HepG2 (cell line): ENCODE measurements around the gene DGKG. TPM values are rescaled to one million over a fixed set of nuclear protein-coding genes. Genes with fewer than 3 reads are reported as not detected.
A peak's percentile ranks its signal among the peaks of the same experiment; 100 is the strongest.

Experiments used
- AKAP8 ChIP-seq: sonication (generic); formaldehyde crosslinking; IDR thresholded peaks from 2 replicates; pipeline ENCODE4 v1.5.1; 2020; ENCODE audit warnings: mild to moderate bottlenecking, missing genetic modification reagents
- ATF4 ChIP-seq, 2 experiments: fragments of 450-650 bp in 1 of 2; sonication (generic) in 1 of 2; formaldehyde crosslinking; IDR thresholded peaks; 2 replicates each; pipeline versions ENCODE4 v1.5.0 to v1.8.0; 2020 to 2022; ENCODE audit warnings: mild to moderate bottlenecking in 1 of 2, missing genetic modification reagents in 1 of 2
- CCDC6 ChIP-seq: sonication (generic); formaldehyde crosslinking; IDR thresholded peaks from 2 replicates; pipeline ENCODE4 v1.8.1; 2022; ENCODE audit warnings: mild to moderate bottlenecking, missing genetic modification reagents, moderate library complexity
- CENPX ChIP-seq: sonication (generic); formaldehyde crosslinking; IDR thresholded peaks from 2 replicates; pipeline ENCODE4 v1.9.0; 2021; ENCODE audit warnings: mild to moderate bottlenecking, missing genetic modification reagents, moderate library complexity
- ETV6 ChIP-seq: sonication (generic); formaldehyde crosslinking; conservative IDR thresholded peaks from 2 replicates; pipeline ENCODE4 v1.4.0; 2020; ENCODE audit warnings: missing genetic modification reagents
- GZF1 ChIP-seq: sonication (generic); formaldehyde crosslinking; IDR thresholded peaks from 2 replicates; pipeline ENCODE4 v1.5.1; 2020; ENCODE audit warnings: mild to moderate bottlenecking, missing genetic modification reagents
- NFKB2 ChIP-seq: sonication (generic); formaldehyde crosslinking; IDR thresholded peaks from 2 replicates; pipeline ENCODE4 v1.4.0; 2020; ENCODE audit warnings: missing genetic modification reagents, borderline replicate concordance
- REST ChIP-seq, 2 experiments: IDR thresholded peaks; 2 replicates each; pipeline ENCODE4 v1.6.1; 2011 to 2012; ENCODE audit warnings: low read length in 2 of 2, borderline replicate concordance in 1 of 2, low read depth in 1 of 2, mild to moderate bottlenecking in 1 of 2, moderate library complexity in 1 of 2
- ZHX2 ChIP-seq, 2 experiments: sonication (generic) in 1 of 2; formaldehyde crosslinking in 1 of 2; IDR thresholded peaks; 2 replicates each; pipeline versions ENCODE4 v1.6.1 to v1.9.0; 2014 to 2022; ENCODE audit warnings: antibody characterized with exemption in 1 of 2, borderline replicate concordance in 1 of 2, inconsistent platforms in 1 of 2, low read depth in 1 of 2, missing genetic modification reagents in 1 of 2
- ZNF354B ChIP-seq: sonication (generic); formaldehyde crosslinking; IDR thresholded peaks from 2 replicates; pipeline ENCODE4 v1.8.0; 2022; ENCODE audit warnings: mild to moderate bottlenecking, missing genetic modification reagents
- ZNF513 ChIP-seq: sonication (generic); formaldehyde crosslinking; conservative IDR thresholded peaks from 2 replicates; pipeline ENCODE4 v1.5.0; 2020; ENCODE audit warnings: missing genetic modification reagents
- ZNF644 ChIP-seq: IDR thresholded peaks from 2 replicates; pipeline ENCODE4 v1.6.1; 2016; ENCODE audit warnings: low read depth
- polyA plus RNA-seq, 8 experiments: library from polyadenylated mRNA; depleted of rRNA in 3 of 8; stranded (reverse) in 7 of 8; unstranded in 1 of 8; fragments of >200 nt; fragmentation: Illumina TruSeq in 4 of 8; extraction: Trizol in 4 of 8; gene quantifications; 2 replicates each; pipeline versions ENCODE4 v1.2.1 to v1.2.3, GENCODE V29; 2011 to 2016; ENCODE audit warnings: low read depth in 4 of 8, missing spikeins in 1 of 8, mixed read lengths in 1 of 8; ENCODE audit not compliant: insufficient read depth in 1 of 8
- total RNA-seq, 5 experiments: library from RNA; depleted of rRNA; stranded (reverse); fragments of >200 nt; fragmentation: Illumina TruSeq; extraction: Trizol; gene quantifications; 2 replicates each; pipeline ENCODE4 v1.2.3, GENCODE V29; 2016; ENCODE audit warnings: low read depth in 1 of 5

DGKG gene
- total and polyA plus RNA-seq, 2 of the 13 experiments (the other 11 are each of a cell fraction or from before 2014, with no cell fraction given): 3.8 to 6.2 TPM

DNA sequence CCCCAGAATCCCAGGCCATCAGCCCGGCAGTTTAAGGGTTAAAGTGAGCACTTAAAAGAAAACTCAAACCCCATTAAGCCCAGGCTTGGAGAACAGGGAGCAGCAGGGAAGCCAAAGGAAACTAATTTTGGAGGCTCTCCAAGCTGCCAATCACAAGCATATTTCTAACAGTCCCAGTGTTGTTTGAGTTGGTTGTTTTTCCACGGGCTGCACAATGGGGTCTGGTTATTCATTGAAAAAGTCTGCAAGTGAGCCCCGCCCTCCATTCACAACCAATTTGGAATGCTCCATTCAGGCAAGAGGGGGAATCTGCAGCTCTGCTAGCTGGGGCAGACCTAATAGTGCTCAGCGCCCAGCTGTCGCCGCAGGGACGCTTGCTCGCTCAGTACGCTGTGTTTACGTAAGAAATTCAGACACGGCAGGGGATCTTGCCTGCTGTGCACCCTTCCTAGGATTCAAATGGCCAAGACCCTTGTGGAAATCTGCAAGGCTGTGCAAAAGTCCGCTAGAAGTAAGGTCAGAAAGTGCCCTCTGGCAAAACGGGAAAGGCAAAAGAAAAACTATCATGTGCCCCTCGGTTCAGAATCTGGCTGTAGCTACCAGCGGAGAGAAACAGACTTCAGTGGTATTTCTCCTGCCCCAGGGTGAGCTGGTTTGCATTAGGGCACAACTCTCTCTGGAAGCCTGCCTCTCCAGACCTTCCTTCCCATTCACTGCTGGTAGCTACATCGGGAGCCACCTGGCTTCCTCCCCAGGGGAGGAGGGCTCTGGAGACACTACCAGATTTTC is 264.2 kb downstream of the DGKG start (continued):
- TF ChIP-seq ZHX2 (IDR thresholded peaks at IDR 0.05; ENCODE audit: low read depth): no peak
- no peak; the same call in 1 of the 2 replicates for TF ChIP-seq ZHX2 (CRISPR knock-in tag; IDR thresholded peaks at IDR 0.05; ENCODE audit: borderline replicate concordance)
- TF ChIP-seq ZNF513 (CRISPR knock-in tag): no peak
- no peak for TF ChIP-seq ZNF644 (CRISPR knock-in tag)
- TF ChIP-seq REST (IDR thresholded peaks at IDR 0.05; ENCODE audit: borderline replicate concordance in 1 of 2, low read depth in 1 of 2, low read length in 2 of 2): peak in 1 of 2 experiments; percentile 15; a peak in 1 of 4 replicates
- no peak for TF ChIP-seq GZF1 (CRISPR knock-in tag)
- peak in 1 of 2 experiments; percentile 63; a peak in 2 of 4 replicates for TF ChIP-seq ATF4 (CRISPR knock-in tag; IDR thresholded peaks at IDR 0.05)
- no peak for TF ChIP-seq ETV6 (CRISPR knock-in tag)
- TF ChIP-seq NFKB2: no peak
- TF ChIP-seq ZNF354B (CRISPR knock-in tag): 0 out of 2 replicates have a peak, but pooled peaks have one; percentile 52
- TF ChIP-seq CENPX: no peak
- no peak for TF ChIP-seq AKAP8 (CRISPR knock-in tag)
- TF ChIP-seq CCDC6 (CRISPR knock-in tag): no peak; the same call in 1 of the 2 replicates
